Esophagus squamous epithelium (tissue), 5 donors: ENCODE measurements around the gene BHLHA15. TPM values are rescaled to one million over a fixed set of nuclear protein-coding genes. Genes with fewer than 3 reads are reported as not detected.

ENCODE experiments used
- DNase-seq: peaks from one replicate; lab custom pipeline; 2025; lab: John Stamatoyannopoulos, UW
- H3K27ac ChIP-seq, 4 donors: fragments of 200-600 bp; sonication (generic); one replicate each; pipeline ENCODE4 v1.5.1; 2016 to 2019; ENCODE audit warnings: mild to moderate bottlenecking in 1 of 4
- H3K27me3 ChIP-seq, 4 donors: fragments of 200-600 bp; sonication (generic); 1 replicate in 3 of 4; 2 replicates in 1 of 4; pipeline versions ENCODE4 v1.5.1 to v1.6.0; 2017 to 2021; ENCODE audit warnings: antibody characterized with exemption in 1 of 4
- H3K36me3 ChIP-seq, 3 donors: fragments of 200-600 bp; sonication (generic); one replicate each; pipeline ENCODE4 v1.5.1; 2016 to 2019
- H3K4me1 ChIP-seq, 3 donors: fragments of 200-600 bp; sonication (generic); one replicate each; pipeline ENCODE4 v1.5.1; 2017 to 2019
- H3K4me3 ChIP-seq, 4 donors: fragments of 200-600 bp; sonication (generic); 1 replicate in 3 of 4; 2 replicates in 1 of 4; pipeline ENCODE4 v1.5.1; 2016 to 2019; ENCODE audit warnings: mild to moderate bottlenecking in 2 of 4, moderate library complexity in 1 of 4
- H3K9me3 ChIP-seq, 3 donors: fragments of 200-600 bp; sonication (generic); one replicate each; pipeline ENCODE4 v1.5.1; 2016 to 2019
- POLR2A ChIP-seq, 4 donors: fragments of 450-650 bp; IDR thresholded peaks; one replicate each; pipeline ENCODE4 v1.6.1; 2017; ENCODE audit warnings: antibody characterized with exemption in 4 of 4, mild to moderate bottlenecking in 4 of 4, moderate library complexity in 3 of 4
- WGBS, 2 donors: methylation state at CpG; one replicate each; pipeline ENCODE4 v1.1.5; 2018; 5-methylcytosine and 5-hydroxymethylcytosine counted together
- intact Hi-C: fragments of 100-400 bp; cut with DNase I; formaldehyde crosslinking; loops from one replicate; pipeline ENCODE4 v1.15.0; 2022
- total RNA-seq, 4 donors: library from RNA; depleted of rRNA; stranded (reverse); fragments of >200 nt; gene quantifications; one replicate each; pipeline ENCODE4 v1.1.0, GENCODE V29; 2016
- TF ChIP-seq, protein P1 (sequence below), 6 experiments: fragments of 450-650 bp in 4 of 6; fragments of 200-600 bp in 2 of 6; sonication (generic) in 2 of 6; IDR thresholded peaks; one replicate each; pipeline ENCODE4 v1.5.1; 2016 to 2019; ENCODE audit warnings: antibody characterized with exemption in 6 of 6, mild to moderate bottlenecking in 4 of 6, moderate library complexity in 4 of 6
- donor health status: DM: yes; HTN: yes; CAD: no.

BHLHA15 gene
- total RNA-seq, 4 donors from 2014 or later: 0.82 to 8.0 (median 2.3) TPM

DNA sequence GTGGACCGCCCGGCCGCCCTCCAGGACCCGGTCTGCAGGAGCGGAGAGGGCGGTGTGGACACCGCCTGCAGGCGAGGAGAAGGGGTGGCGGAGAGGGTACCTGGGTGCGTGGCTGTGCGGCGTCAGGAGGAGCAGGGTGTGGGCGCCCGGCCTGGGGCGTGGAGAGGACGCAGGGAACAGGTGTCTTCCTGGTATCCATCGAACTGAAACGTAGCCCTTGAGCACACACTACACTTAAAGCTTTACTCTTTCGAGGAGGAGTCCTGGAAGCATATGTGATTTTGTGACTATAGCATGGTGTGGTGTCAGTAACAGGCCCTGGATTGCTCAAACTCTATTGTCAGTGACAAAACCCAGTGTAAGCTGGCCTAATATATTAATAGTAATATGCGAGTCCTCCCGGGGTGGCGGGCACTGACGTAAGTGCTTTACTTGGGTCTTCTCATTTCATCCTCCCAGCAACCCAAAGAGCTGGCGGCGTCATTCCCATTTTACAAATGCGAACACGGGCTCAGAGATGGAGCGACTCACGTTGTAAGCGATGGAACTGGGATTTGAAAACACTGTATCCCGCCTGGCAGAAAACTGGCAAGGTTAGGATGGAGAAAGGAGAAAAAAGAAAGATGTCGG, 41.3 kb downstream of the BHLHA15 start:
- Histone ChIP-seq H3K36me3 (peaks cover 0 to 39% (median 0%) of the 10 kb centered on the region in 3 donors), H3K4me1 (peaks cover 21 to 78% (median 28%) of the 10 kb centered on the region in 3 donors), H3K9me3 (no peaks in the 10 kb centered on the region), H3K4me3 (peak overlapping the region; percentile 74 to 91 (median 88)), H3K27ac (peak overlapping the region; percentile 91 to 98 (median 94)), H3K27me3 (no peaks in the 10 kb centered on the region)
- intact Hi-C loops: no loop called here
- 22 to 51% methylated on average over 14 of the region's 32 CpGs for WGBS, 2 donors
- DNase-seq: no peak
- TF ChIP-seq, protein P1, sequence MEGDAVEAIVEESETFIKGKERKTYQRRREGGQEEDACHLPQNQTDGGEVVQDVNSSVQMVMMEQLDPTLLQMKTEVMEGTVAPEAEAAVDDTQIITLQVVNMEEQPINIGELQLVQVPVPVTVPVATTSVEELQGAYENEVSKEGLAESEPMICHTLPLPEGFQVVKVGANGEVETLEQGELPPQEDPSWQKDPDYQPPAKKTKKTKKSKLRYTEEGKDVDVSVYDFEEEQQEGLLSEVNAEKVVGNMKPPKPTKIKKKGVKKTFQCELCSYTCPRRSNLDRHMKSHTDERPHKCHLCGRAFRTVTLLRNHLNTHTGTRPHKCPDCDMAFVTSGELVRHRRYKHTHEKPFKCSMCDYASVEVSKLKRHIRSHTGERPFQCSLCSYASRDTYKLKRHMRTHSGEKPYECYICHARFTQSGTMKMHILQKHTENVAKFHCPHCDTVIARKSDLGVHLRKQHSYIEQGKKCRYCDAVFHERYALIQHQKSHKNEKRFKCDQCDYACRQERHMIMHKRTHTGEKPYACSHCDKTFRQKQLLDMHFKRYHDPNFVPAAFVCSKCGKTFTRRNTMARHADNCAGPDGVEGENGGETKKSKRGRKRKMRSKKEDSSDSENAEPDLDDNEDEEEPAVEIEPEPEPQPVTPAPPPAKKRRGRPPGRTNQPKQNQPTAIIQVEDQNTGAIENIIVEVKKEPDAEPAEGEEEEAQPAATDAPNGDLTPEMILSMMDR (IDR thresholded peaks at IDR 0.05): no peak
- no peak for TF ChIP-seq POLR2A (IDR thresholded peaks at IDR 0.05)

DNA sequence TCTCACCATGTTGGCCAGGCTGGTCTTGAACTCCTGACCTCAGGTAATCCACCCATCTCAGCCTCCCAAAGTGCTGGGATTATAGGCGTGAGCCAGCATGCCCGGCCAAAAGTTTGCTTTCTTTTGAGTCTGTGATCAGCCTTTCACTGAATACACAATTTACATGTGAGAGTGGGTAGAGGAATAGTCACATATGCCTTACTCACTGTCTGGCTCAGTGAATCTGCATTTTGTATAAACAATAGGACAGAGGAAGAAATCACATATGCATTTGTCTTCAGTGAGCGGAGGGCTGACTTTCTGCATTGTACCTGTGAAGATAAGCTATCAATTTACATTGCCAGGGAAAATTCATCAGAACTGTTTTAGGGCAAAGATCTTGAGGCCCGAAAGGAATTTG, 43.3 kb downstream of the BHLHA15 start:
- 62 to 74% methylated on average over 4 of the region's 4 CpGs for WGBS, 2 donors
- H3K27me3 ChIP-seq: no peaks in the 10 kb centered on the region
- no peak for TF ChIP-seq POLR2A (IDR thresholded peaks at IDR 0.05)
- TF ChIP-seq, protein P1 (IDR thresholded peaks at IDR 0.05): no peak
- H3K4me1 ChIP-seq: peaks cover 21 to 61% (median 28%) of the 10 kb centered on the region in 3 donors
- no peaks in the 10 kb centered on the region for H3K9me3 ChIP-seq
- peak overlapping the region in 2 of 4 donors; percentile 7 to 17 for H3K27ac ChIP-seq
- H3K4me3 ChIP-seq: no peak overlapping the region
- intact Hi-C loops: no loop called here
- H3K36me3 ChIP-seq: peaks cover 0 to 46% (median 0%) of the 10 kb centered on the region in 3 donors
- no peak for DNase-seq

DNA sequence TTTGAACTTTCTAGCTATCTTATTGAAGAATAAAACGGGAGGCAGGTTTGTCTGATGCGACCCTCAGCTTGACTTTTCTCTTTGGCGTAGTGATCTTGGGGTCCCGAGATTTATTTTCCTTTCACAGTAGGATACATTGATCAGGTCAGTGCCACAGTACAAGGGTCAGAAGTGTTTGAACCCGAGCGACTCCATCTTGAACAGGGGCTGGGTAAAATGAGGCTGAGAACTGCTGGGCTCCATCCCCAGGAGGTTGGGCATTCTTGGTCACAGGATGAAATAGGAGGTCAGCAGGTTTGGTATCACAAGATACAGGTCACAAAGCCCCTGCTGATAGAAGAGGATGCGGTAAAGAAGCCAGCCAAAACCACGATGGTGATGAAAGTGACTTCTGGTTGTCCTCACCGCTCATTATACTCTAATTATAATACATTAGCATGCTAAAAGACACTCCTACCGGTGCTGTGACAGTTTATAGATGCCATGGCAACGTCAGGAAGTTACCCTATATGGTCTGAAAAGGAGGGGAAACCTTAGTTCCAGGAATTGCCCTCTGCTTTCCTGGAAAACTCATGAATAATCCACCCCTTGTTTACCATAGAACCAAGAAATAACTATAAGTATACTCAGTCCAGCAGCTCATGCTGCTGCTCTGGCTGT, 43.8 kb downstream of the BHLHA15 start:
- H3K27ac ChIP-seq: peak overlapping the region in 1 of 4 donors; percentile 7
- peaks cover 0 to 51% (median 0%) of the 10 kb centered on the region in 3 donors for H3K36me3 ChIP-seq
- 77 to 86% methylated on average over 11 of the region's 11 CpGs for WGBS, 2 donors
- H3K4me1 ChIP-seq: peaks cover 21 to 56% (median 24%) of the 10 kb centered on the region in 3 donors
- H3K9me3 ChIP-seq: no peaks in the 10 kb centered on the region
- DNase-seq: no peak
- TF ChIP-seq, protein P1 (IDR thresholded peaks at IDR 0.05): no peak
- no peak for TF ChIP-seq POLR2A (IDR thresholded peaks at IDR 0.05)
- intact Hi-C loops: no loop called here
- no peak overlapping the region for H3K4me3 ChIP-seq
- no peaks in the 10 kb centered on the region for H3K27me3 ChIP-seq

DNA sequence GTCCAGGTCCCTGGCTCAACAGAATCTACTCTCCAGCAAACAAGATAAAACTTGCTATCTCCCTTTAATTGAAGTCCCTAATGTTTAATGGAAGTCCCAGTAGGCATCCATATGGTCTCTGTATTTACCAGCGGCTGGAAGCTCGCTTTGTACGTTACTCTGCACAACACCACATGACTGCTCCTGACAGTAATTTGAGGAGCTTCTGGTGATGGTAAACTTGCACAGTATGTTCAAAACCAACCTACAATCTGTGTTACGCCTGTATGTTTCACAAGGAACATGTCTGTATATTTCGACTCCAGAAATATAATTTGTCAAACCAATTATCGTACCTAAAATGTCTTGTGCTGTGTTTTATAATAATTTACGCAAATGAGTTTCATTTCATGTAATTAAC, 45.2 kb downstream of the BHLHA15 start:
- peaks cover 11 to 42% (median 13%) of the 10 kb centered on the region in 3 donors for H3K4me1 ChIP-seq
- intact Hi-C loops: no loop called here
- DNase-seq: no peak
- H3K27me3 ChIP-seq: no peaks in the 10 kb centered on the region
- H3K4me3 ChIP-seq: no peak overlapping the region
- TF ChIP-seq, protein P1 (IDR thresholded peaks at IDR 0.05): no peak
- no peak for TF ChIP-seq POLR2A (IDR thresholded peaks at IDR 0.05)
- no peak overlapping the region for H3K27ac ChIP-seq
- WGBS, 2 donors: 93 to 97% methylated on average over 7 of the region's 7 CpGs
- no peaks in the 10 kb centered on the region for H3K9me3 ChIP-seq
- peaks cover 0 to 64% (median 0%) of the 10 kb centered on the region in 3 donors for H3K36me3 ChIP-seq

DNA sequence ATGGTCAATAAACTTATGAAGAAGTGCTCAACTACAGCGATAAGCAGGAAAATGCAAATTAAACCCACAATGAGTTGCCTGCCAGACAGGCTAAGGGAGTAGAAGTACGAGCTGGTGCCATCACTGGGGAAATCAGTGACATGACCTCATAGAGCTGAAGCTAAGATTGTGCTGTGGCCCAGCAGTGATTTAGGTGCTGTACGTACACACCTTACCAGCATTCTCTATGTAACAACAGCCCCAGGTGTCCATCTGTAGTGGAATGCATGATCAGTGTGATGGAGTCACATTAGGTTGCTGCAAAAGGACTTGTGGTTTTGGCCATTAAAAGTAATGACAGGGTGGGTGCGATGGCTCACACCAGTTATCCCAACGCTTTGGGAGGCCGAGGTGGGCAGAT, 46.5 kb downstream of the BHLHA15 start:
- no peaks in the 10 kb centered on the region for H3K9me3 ChIP-seq
- peaks cover 0 to 76% (median 0%) of the 10 kb centered on the region in 3 donors for H3K36me3 ChIP-seq
- no peak overlapping the region for H3K27ac ChIP-seq
- TF ChIP-seq POLR2A (IDR thresholded peaks at IDR 0.05): no peak
- TF ChIP-seq, protein P1 (IDR thresholded peaks at IDR 0.05): no peak
- H3K27me3 ChIP-seq: no peaks in the 10 kb centered on the region
- WGBS, 2 donors: 72 to 81% methylated on average over 6 of the region's 6 CpGs
- H3K4me3 ChIP-seq: no peak overlapping the region
- intact Hi-C loops: no loop called here
- no peak for DNase-seq
- peaks cover 7 to 35% (median 8%) of the 10 kb centered on the region in 3 donors for H3K4me1 ChIP-seq
